HG03097 (cell line): ENCODE data around the gene ACAD10.

Experiments used
- ATAC-seq: cut with Tn5 transposase; IDR thresholded peaks from one replicate; pipeline ENCODE4 v1.9.1; 2021; ENCODE audit not compliant: unreplicated experiment, low FRiP score

The ACAD10 gene

DNA sequence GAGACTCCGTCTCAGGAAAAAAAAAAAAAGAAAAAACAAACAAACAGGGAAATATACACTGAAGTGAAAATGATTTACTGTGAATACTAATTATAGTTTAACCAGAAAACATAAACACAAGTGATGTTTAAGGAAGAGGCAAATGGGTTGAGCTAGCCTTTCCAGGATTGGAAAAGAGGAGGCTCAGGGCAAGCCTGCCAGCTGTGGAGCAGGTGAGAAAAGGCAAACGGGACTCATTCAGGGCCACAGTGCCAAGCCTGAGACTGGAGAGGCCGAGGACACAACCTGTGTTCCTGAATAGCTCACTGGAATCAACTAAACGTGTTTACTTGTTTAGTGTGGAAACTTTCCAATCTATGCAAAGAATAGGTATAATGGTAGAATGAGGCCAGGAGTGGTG, 120.5 kb downstream of the ACAD10 start:
- no peak for ATAC-seq
